ENCODE data around the gene HOXB5.

DNA sequence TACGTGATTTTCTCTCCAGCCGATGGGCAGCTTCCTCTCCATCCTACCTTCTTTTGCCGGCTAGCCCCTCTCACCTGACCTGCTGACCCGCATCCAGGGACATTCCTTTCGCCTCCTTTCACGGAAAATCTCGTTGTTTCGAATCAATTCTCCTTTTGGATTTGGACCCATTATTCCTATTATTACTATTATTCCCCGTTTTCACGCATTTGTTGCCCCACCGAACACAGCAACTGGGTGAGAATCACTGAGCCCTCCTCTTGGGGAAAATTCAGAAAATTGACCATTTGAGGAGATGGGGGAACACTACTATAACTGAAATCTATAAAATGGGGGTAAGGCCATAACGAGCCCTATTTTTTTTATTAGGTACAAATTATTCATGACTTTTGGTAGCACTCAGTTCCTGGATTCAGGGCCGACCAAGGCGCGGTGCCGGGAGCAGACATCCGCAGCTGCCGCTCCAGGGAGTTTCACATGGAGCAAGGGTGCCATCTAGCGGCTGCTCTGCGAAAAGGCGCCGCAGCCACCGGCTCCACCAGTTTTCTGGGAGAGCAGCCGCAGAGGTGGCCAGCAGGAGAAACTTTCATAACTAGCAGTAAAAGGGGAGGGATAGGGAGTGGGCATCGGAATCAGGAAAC, 24.8 kb upstream of the HOXB5 start:
- TF ChIP-seq POLR2A (IDR thresholded peaks at IDR 0.05): no peak
- TF ChIP-seq, protein P1, sequence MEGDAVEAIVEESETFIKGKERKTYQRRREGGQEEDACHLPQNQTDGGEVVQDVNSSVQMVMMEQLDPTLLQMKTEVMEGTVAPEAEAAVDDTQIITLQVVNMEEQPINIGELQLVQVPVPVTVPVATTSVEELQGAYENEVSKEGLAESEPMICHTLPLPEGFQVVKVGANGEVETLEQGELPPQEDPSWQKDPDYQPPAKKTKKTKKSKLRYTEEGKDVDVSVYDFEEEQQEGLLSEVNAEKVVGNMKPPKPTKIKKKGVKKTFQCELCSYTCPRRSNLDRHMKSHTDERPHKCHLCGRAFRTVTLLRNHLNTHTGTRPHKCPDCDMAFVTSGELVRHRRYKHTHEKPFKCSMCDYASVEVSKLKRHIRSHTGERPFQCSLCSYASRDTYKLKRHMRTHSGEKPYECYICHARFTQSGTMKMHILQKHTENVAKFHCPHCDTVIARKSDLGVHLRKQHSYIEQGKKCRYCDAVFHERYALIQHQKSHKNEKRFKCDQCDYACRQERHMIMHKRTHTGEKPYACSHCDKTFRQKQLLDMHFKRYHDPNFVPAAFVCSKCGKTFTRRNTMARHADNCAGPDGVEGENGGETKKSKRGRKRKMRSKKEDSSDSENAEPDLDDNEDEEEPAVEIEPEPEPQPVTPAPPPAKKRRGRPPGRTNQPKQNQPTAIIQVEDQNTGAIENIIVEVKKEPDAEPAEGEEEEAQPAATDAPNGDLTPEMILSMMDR (IDR thresholded peaks at IDR 0.05): peak; percentile 92 to 96 (median 95)
